DOHH2 (cell line): ENCODE results near the gene BSN.

ENCODE experiments used
- H3F3A ChIP-seq: fragments of 200-600 bp; sonication (generic), shearing (Covaris generic); 2 replicates; pipeline ENCODE4 v1.6.0; 2016; ENCODE audit warnings: antibody characterized with exemption, mild to moderate bottlenecking; ENCODE audit not compliant: control insufficient read depth, insufficient read depth
- H3K27ac ChIP-seq: fragments of 200-600 bp; sonication (generic); 2 replicates; pipeline ENCODE4 v1.5.1; 2014; ENCODE audit warnings: low read depth, mild to moderate bottlenecking, low read length, moderate library complexity
- H3K27me3 ChIP-seq: fragments of 200-600 bp; sonication (generic); 2 replicates; pipeline ENCODE4 v1.6.1; 2014; ENCODE audit warnings: mild to moderate bottlenecking, low read length, mixed read lengths; ENCODE audit not compliant: control insufficient read depth
- H3K36me3 ChIP-seq: fragments of 200-600 bp; sonication (generic); 2 replicates; pipeline ENCODE4 v1.6.1; 2014; ENCODE audit warnings: mild to moderate bottlenecking, low read length, moderate library complexity, mixed read lengths; ENCODE audit not compliant: control insufficient read depth
- H3K4me1 ChIP-seq: fragments of 200-600 bp; sonication (generic); 2 replicates; pipeline ENCODE4 v1.6.1; 2014; ENCODE audit warnings: mild to moderate bottlenecking, low read length, mixed read lengths; ENCODE audit not compliant: control insufficient read depth
- H3K4me2 ChIP-seq: fragments of 200-600 bp; sonication (generic); 2 replicates; pipeline ENCODE4 v1.6.0; 2014; ENCODE audit warnings: mild to moderate bottlenecking, low read length, moderate library complexity
- H3K4me3 ChIP-seq: fragments of 200-600 bp; sonication (generic); 2 replicates; pipeline ENCODE4 v1.5.1; 2014; ENCODE audit warnings: mild to moderate bottlenecking, low read length, mixed read lengths
- H3K79me2 ChIP-seq: fragments of 200-600 bp; sonication (generic); 2 replicates; pipeline ENCODE4 v1.6.1; 2014; ENCODE audit warnings: mild to moderate bottlenecking, low read length, mixed read lengths; ENCODE audit not compliant: control insufficient read depth
- H3K9me2 ChIP-seq: fragments of 200-600 bp; sonication (generic); replicated peaks from 2 replicates; pipeline ENCODE4 v1.6.1; 2014; ENCODE audit warnings: mild to moderate bottlenecking, low read length, mixed read lengths; ENCODE audit not compliant: control insufficient read depth
- H3K9me3 ChIP-seq: fragments of 200-600 bp; sonication (generic); 2 replicates; pipeline ENCODE4 v1.6.1; 2014; ENCODE audit warnings: antibody characterized with exemption, low read length, mixed read lengths; ENCODE audit not compliant: control insufficient read depth, insufficient read depth
- H4K20me1 ChIP-seq: fragments of 200-600 bp; sonication (generic); 2 replicates; pipeline ENCODE4 v1.6.0; 2014; ENCODE audit warnings: low read depth, mild to moderate bottlenecking, antibody characterized with exemption, low read length, moderate library complexity; ENCODE audit not compliant: control insufficient read depth, insufficient read depth
- CTCF ChIP-seq: fragments of 200-600 bp; sonication (generic); IDR thresholded peaks from one replicate; pipeline ENCODE4 v1.5.1; 2014; ENCODE audit warnings: antibody characterized with exemption, mild to moderate bottlenecking, low read depth, low read length; ENCODE audit not compliant: poor library complexity, severe bottlenecking
- EZH2phosphoT487 ChIP-seq: fragments of 200-600 bp; sonication (generic); IDR thresholded peaks from 2 replicates; pipeline ENCODE4 v1.6.1; 2017; ENCODE audit warnings: borderline replicate concordance, mild to moderate bottlenecking, antibody characterized with exemption, low read length, moderate library complexity, mixed read lengths

The BSN gene

DNA sequence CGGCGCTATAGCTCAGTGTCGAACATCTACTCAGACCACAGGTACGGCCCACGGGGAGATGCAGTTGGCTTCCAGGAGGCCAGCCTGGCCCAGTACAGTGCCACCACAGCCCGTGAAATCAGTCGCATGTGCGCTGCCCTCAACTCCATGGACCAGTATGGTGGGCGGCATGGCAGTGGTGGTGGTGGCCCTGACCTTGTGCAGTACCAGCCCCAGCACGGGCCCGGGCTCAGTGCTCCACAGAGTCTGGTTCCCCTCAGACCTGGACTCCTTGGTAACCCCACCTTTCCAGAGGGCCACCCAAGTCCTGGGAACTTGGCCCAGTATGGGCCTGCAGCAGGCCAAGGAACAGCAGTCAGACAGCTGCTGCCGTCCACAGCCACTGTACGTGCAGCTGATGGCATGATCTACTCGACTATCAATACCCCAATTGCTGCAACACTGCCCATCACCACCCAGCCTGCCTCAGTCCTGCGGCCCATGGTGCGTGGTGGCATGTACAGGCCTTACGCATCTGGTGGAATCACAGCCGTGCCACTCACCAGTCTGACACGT is 101.5 kb downstream of the BSN start:
- peaks cover 12% of the 10 kb centered on the region for H3K4me1 ChIP-seq
- no peaks in the 10 kb centered on the region for H3F3A ChIP-seq

GRCh38 chr3:49656541-49657112 is 102.3 kb downstream of the BSN start:
- H3K27ac ChIP-seq = no peak overlapping the region
- H3K36me3 ChIP-seq = no peaks in the 10 kb centered on the region
- H3K4me2 ChIP-seq = peak overlapping the region; percentile 36
- no peaks in the 10 kb centered on the region for H3K9me3 ChIP-seq
- H3K27me3 ChIP-seq = no peaks in the 10 kb centered on the region
- TF ChIP-seq EZH2phosphoT487 = no peak
- TF ChIP-seq CTCF = peak; percentile 40
- no peak overlapping the region for H3K4me3 ChIP-seq
- no peaks in the 10 kb centered on the region for H3F3A ChIP-seq
- no peaks in the 10 kb centered on the region for H3K9me2 ChIP-seq
- H3K79me2 ChIP-seq = no peaks in the 10 kb centered on the region
- no peaks in the 10 kb centered on the region for H4K20me1 ChIP-seq
- peaks cover 12% of the 10 kb centered on the region for H3K4me1 ChIP-seq

More for the DNA sequence above, 101.5 kb downstream of the BSN start:
- Histone ChIP-seq H4K20me1 (no peaks in the 10 kb centered on the region), H3K27me3 (no peaks in the 10 kb centered on the region), H3K36me3 (no peaks in the 10 kb centered on the region), H3K79me2 (no peaks in the 10 kb centered on the region), H3K9me3 (no peaks in the 10 kb centered on the region), H3K4me3 (no peak overlapping the region), H3K9me2 (no peaks in the 10 kb centered on the region), H3K4me2 (no peak overlapping the region), H3K27ac (no peak overlapping the region)
- TF ChIP-seq CTCF (no peak), EZH2phosphoT487 (no peak)

DNA sequence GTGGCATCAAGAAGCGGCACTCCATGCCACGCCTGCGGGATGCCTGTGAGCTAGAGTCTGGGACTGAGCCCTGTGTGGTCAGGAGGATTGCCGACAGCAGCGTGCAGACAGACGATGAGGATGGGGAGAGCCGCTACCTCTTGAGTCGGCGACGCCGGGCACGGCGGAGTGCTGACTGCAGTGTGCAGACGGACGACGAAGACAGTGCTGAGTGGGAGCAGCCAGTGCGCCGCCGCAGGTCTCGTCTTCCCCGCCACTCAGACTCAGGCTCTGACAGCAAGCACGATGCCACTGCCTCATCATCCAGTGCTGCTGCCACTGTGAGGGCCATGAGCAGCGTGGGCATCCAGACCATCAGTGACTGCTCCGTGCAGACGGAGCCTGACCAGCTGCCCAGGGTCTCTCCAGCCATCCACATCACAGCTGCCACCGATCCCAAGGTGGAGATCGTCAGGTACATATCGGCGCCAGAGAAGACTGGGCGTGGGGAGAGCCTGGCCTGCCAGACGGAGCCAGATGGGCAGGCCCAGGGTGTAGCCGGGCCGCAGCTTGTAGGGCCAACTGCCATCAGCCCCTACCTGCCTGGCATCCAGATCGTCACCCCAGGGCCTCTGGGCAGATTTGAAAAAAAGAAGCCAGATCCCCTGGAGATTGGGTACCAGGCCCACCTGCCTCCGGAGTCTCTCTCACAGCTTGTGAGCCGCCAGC is 103.1 kb downstream of the BSN start:
- no peaks in the 10 kb centered on the region for H3K9me2 ChIP-seq
- no peaks in the 10 kb centered on the region for H3F3A ChIP-seq
- peak overlapping the region; percentile 36 for H3K4me2 ChIP-seq

More for the DNA sequence above, 103.1 kb downstream of the BSN start:
- no peaks in the 10 kb centered on the region for H4K20me1 ChIP-seq
- peaks cover 12% of the 10 kb centered on the region for H3K4me1 ChIP-seq
- H3K4me3 ChIP-seq = no peak overlapping the region
- H3K27ac ChIP-seq = no peak overlapping the region
- no peaks in the 10 kb centered on the region for H3K9me3 ChIP-seq
- TF ChIP-seq CTCF (no peak), EZH2phosphoT487 (no peak)
- no peaks in the 10 kb centered on the region for H3K27me3 ChIP-seq
- no peaks in the 10 kb centered on the region for H3K36me3 ChIP-seq
- no peaks in the 10 kb centered on the region for H3K79me2 ChIP-seq
